GM19240 (cell line): ENCODE data around the gene KLC3.

ENCODE experiments used
- DNase-seq: peaks from one replicate; pipeline ENCODE4 v3.0.0; 2011; ENCODE audit warnings: low spot score; ENCODE audit not compliant: insufficient read length

Gene KLC3

GRCh38 chr19:45348367-45349125 is 8.0 kb downstream of the KLC3 start:
- no peak for DNase-seq

- DNase-seq: no peak
Observed at GRCh38 chr19:45349126-45349415, 8.5 kb downstream of the KLC3 start.

- no peak for DNase-seq
Observed at GRCh38 chr19:45349430-45349941, 8.9 kb downstream of the KLC3 start.

- no peak for DNase-seq
Observed at GRCh38 chr19:45350477-45351058, 10.0 kb downstream of the KLC3 start.

GRCh38 chr19:45351401-45351952 is 10.9 kb downstream of the KLC3 start:
- no peak for DNase-seq

- DNase-seq: no peak
Observed at GRCh38 chr19:45352062-45352461, 11.5 kb downstream of the KLC3 start.

- no peak for DNase-seq
Observed at GRCh38 chr19:45352471-45352870, 11.9 kb downstream of the KLC3 start.

GRCh38 chr19:45352914-45353796 is 12.6 kb downstream of the KLC3 start:
- DNase-seq: no peak

GRCh38 chr19:45354241-45354842 is 13.8 kb downstream of the KLC3 start:
- no peak for DNase-seq

- DNase-seq: no peak
Observed at GRCh38 chr19:45355402-45355801, 14.9 kb downstream of the KLC3 start.

- no peak for DNase-seq
Observed at GRCh38 chr19:45355910-45356309, 15.4 kb downstream of the KLC3 start.

GRCh38 chr19:45356760-45357444 is 16.4 kb downstream of the KLC3 start:
- DNase-seq: no peak

- no peak for DNase-seq
Observed at GRCh38 chr19:45357445-45357783, 16.9 kb downstream of the KLC3 start.

GRCh38 chr19:45358213-45358792 is 17.8 kb downstream of the KLC3 start:
- DNase-seq: no peak

GRCh38 chr19:45361608-45362007 is 21.1 kb downstream of the KLC3 start:
- DNase-seq: no peak

- DNase-seq: no peak
Observed at GRCh38 chr19:45362291-45362690, 21.7 kb downstream of the KLC3 start.

GRCh38 chr19:45363861-45364459 is 23.4 kb downstream of the KLC3 start:
- no peak for DNase-seq

GRCh38 chr19:45364696-45365095 is 24.1 kb downstream of the KLC3 start:
- no peak for DNase-seq

- no peak for DNase-seq
Observed at GRCh38 chr19:45368127-45368526, 27.6 kb downstream of the KLC3 start.

GRCh38 chr19:45368737-45369340 is 28.3 kb downstream of the KLC3 start:
- DNase-seq: no peak
